Measurements from ENCODE around the gene RSPH3. TPM values are rescaled to one million over a fixed set of nuclear protein-coding genes. Genes with fewer than 3 reads are reported as not detected.
"Not testable (repeated sequence)": the region's sequence is repeated elsewhere in the genome, so short reads cannot be mapped to it uniquely, and the experiment has no call there.

The RSPH3 gene
- total RNA-seq, 1 donor from 2014 or later, result 21.1 TPM

- DNase-seq (ENCODE audit: low read depth), result not testable (repeated sequence)
Measured at GRCh38 chr6:159025224-159025623, 25.2 kb upstream of the RSPH3 start.

GRCh38 chr6:159023893-159024292, 23.9 kb upstream of the RSPH3 start:
- DNase-seq (ENCODE audit: low read depth), result no peak

- no peak for DNase-seq (ENCODE audit: low read depth)
Measured at GRCh38 chr6:159020011-159020410, 20.0 kb upstream of the RSPH3 start.

- DNase-seq (ENCODE audit: low read depth), result no peak
Measured at GRCh38 chr6:159017757-159018559, 18.0 kb upstream of the RSPH3 start.

GRCh38 chr6:159014406-159014805, 14.4 kb upstream of the RSPH3 start:
- no peak for DNase-seq (ENCODE audit: low read depth)

GRCh38 chr6:159013229-159013628, 13.2 kb upstream of the RSPH3 start:
- no peak for DNase-seq (ENCODE audit: low read depth)

- DNase-seq (ENCODE audit: low read depth), result peak; percentile 22
Measured at GRCh38 chr6:159012201-159012600, 12.2 kb upstream of the RSPH3 start.

GRCh38 chr6:159010037-159010612, 10.1 kb upstream of the RSPH3 start:
- DNase-seq (ENCODE audit: low read depth), result peak; percentile 24

- DNase-seq (ENCODE audit: low read depth), result peak; percentile 58
Measured at GRCh38 chr6:159008656-159009288, 8.8 kb upstream of the RSPH3 start.

- no peak for DNase-seq (ENCODE audit: low read depth)
Measured at GRCh38 chr6:159007510-159007909, 7.5 kb upstream of the RSPH3 start.

GRCh38 chr6:159005436-159005835, 5.4 kb upstream of the RSPH3 start:
- no peak for DNase-seq (ENCODE audit: low read depth)

GRCh38 chr6:159004592-159004991, 4.6 kb upstream of the RSPH3 start:
- DNase-seq (ENCODE audit: low read depth), result no peak

- peak; percentile 66 for DNase-seq (ENCODE audit: low read depth)
Measured at GRCh38 chr6:159002432-159003155, 2.6 kb upstream of the RSPH3 start.

GRCh38 chr6:158999154-158999665, 792 bp downstream of the RSPH3 start:
- DNase-seq (ENCODE audit: low read depth), result peak; percentile 10

- DNase-seq (ENCODE audit: low read depth), result no peak
Measured at GRCh38 chr6:158996856-158997255, 3.1 kb downstream of the RSPH3 start.

GRCh38 chr6:158993639-158994038, 6.4 kb downstream of the RSPH3 start:
- DNase-seq (ENCODE audit: low read depth), result no peak

GRCh38 chr6:158991017-158991723, 8.8 kb downstream of the RSPH3 start:
- no peak for DNase-seq (ENCODE audit: low read depth)

- not testable (repeated sequence) for DNase-seq (ENCODE audit: low read depth)
Measured at GRCh38 chr6:158989711-158990110, 10.3 kb downstream of the RSPH3 start.

GRCh38 chr6:158988477-158988876, 11.5 kb downstream of the RSPH3 start:
- no peak for DNase-seq (ENCODE audit: low read depth)

- DNase-seq (ENCODE audit: low read depth), result no peak
Measured at GRCh38 chr6:158987657-158988056, 12.3 kb downstream of the RSPH3 start.

GRCh38 chr6:158978757-158979156, 21.2 kb downstream of the RSPH3 start:
- DNase-seq (ENCODE audit: low read depth), result peak; percentile 41

Data from renal cortical epithelial cell (primary cell).